HT-29 (cell line): ENCODE data around the gene MRPL21. TPM values are rescaled to one million over a fixed set of nuclear protein-coding genes. Genes with fewer than 3 reads are reported as not detected.
A peak's percentile ranks its signal among the peaks of the same experiment; 100 is the strongest.
"Not testable (repeated sequence)": the region's sequence is repeated elsewhere in the genome, so short reads cannot be mapped to it uniquely, and the experiment has no call there.

Experiments used
- DNase-seq: peaks from one replicate; pipeline ENCODE4 v3.0.0-alpha.2; 2015; ENCODE audit warnings: low spot score
- total RNA-seq: library from RNA; depleted of rRNA; stranded (reverse); fragments of >200 nt; shearing (Covaris generic); gene quantifications from 2 replicates; pipeline ENCODE4 v1.2.3, GENCODE V29; 2014

The MRPL21 gene
- total RNA-seq, 1 experiment from 2014 or later = 128 TPM

DNA sequence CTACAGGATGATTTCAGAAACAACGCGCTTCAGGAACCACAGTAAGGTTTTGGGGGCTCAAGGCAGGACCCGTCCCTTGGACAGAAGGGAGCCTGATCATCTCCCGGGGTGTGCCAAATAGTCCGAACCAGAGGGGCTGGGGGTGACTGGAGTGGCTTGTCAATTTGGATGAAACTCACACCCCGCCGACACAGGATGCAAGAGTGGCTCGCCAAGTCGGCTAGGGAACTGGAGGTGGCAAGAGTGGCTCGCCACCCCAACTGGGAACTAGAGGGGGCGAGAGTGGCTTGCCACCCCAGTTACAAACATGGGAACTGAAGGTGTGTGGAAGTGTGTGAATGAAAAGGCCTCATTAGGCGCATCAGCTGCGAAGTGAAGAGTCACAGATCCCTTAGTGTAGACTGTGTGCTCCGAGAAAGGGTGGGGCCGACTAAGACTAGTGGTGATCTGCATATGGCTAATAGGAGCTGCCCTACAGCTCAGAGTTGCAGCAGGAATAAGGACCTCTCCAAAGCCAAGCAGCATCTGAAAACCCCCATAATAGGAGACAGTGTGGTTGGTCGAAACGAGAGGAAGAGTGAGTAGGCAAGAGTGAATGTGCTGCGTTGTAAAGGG is 35.3 kb downstream of the MRPL21 start:
- DNase-seq = no peak

DNA sequence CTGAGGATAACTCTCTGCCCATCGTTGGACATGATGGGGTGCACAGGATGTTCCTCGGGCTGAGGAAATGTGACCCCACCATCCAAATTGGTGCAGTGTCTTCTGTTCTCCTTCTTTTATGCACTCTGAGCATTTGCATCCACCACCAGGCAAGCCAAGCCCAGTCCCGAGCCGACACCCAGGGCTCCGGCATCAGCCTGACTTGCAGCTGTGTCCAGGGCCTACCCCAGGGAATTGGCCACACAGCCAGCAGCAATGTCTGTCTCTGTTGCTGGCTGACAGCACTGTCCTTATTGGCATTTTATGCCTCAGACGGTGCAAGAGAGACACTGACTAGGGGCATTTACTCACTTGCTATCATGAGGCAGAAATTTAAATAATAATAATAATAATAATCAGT is 36.6 kb downstream of the MRPL21 start:
- DNase-seq = no peak

DNA sequence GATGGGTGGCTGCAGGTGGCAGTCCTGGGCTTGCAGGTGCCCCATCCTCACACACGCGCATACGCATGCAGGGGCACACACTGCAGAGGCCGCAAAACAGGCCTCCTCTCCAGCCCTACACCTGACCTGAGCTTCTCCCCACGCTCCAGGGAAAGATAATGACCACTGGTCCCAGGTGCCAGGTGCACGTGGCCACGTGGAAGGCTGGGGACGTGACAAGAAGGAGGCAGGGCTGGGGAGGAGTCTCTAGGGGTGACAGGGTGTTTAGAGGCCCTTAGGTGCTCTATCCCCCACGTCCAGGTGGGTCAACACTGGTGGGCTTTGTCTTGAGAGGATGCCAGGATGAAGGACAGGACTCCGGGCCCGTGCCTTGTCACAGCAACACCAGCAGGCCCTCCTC is 38.4 kb downstream of the MRPL21 start:
- DNase-seq = no peak

DNA sequence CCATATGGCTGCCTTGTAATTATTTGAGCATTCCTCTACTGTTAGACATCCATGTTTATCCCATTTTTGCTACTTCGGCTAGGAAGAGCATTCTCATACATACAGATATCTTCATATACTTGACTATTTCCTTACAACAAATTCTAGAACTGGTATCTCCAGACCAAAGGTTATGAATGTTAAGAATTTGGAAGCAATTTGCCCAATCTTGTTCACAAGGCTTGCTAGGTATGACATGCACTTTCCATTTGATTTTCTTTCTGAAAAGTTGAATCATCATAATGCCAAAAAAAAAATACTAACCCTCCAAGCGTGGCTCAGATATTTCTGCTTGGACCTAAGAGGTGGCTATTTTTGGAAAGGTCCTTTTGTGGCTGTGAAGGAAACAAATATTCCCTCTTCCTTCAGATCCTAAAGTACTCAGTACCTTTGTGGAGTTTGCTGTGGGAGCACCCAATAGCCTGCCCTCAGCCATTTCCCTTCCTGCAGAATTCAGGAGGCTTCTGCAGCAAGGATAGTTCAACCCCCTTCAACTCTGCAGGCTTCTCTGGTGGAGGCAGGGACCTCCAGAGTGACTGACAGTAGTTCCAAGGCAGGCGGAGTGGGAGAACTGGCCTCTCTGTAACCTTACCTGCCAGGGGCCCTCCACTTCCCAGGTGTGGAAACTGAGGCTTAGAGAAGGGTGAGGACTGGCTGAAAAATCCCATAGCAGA is 39.9 kb downstream of the MRPL21 start:
- no peak for DNase-seq

GRCh38 chr11:68862421-68862820 is 41.2 kb downstream of the MRPL21 start:
- DNase-seq = no peak

DNA sequence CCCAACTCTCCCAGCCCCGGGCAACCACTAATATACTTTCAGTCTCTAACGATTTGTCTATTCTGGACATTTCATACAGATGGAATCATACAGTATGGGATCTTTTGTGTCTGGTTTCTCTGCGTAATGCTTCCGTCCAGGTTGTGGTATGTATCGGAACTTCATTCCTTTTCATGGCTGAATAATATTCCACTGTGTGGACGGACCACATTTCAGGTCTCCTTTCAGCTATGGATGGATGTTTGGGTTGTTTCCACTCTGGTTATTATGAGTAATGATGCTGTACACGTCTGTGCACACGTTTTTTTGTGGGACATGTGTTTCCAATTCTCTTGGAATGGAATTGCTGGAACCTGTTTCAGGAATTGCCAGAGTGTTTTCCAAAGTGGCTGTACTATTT is 44.5 kb downstream of the MRPL21 start:
- DNase-seq = no peak

- DNase-seq = no peak
Observed at GRCh38 chr11:68857037-68857586, 46.5 kb downstream of the MRPL21 start.

GRCh38 chr11:68856425-68857030 is 47.1 kb downstream of the MRPL21 start:
- DNase-seq = not testable (repeated sequence)

DNA sequence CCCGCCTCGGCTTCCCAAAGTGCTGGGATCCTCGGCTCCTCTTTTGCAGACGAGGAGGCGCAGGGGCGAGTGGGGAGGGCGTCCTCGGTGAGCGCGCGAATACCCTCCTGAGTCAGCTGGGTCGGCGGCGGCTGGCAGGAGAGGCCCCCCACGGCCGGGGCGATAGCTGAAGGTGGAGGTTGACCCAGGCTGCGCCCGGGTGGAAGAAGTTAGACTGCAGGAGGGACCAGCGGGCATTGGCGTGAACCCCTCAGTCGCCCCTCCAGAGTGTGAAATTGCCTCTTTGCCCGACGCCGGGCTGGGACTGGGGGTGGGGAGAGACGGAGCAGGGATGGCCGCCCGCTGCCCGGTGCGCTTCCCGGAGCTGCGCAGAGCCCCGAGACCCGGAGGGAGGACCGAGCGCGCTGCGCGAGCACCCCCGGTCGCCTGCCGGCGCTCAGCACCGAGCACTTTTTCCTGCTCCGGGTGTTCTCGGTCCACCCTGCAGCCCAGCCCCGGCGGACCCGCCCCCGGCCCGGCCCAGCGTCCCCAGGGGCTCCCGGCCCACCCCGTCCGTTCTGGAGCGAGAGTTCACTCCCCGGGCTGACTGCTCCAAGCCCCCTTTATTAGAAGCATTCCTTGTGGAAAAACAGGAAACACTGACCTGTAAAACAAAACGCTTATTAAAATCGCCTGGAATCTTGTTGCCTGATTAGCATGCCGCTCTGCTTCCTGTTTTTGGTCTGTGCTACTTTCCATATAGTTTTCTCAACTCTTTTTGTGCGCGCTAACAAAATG is 48.2 kb downstream of the MRPL21 start:
- DNase-seq = no peak

DNA sequence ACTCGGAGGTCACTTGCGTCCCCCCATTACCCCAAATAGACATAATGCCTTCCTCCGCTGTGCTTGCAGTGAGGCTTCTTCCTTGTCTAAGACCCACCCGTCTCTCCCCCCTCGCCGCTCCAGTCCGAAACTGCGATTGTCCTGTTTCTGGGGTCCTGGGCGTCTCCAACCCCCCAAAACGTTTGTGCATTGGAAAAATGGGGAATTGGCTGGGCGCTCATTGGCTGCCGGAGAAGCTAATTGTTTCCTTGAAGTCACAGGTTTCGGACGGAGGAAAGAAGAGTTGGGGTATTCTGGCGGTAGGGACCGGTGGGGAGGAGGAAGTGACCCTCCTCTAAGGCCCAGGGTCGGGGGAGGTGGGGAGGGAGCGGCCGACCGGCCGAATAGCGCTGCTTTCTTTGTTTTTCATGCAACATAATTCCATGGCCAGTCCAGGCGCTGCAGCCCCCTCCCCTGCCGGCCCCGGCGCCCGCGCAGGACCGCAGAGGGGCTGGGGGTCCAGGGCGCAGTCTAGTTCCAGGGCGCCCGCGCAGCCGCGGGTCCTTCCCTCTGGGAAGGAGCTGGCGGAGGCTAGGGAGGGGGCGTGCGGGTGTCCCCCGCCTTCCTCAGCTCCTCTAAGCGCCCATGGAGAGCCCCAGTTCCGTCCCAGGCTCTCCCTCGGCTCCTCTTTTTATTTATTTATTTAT is 49.2 kb downstream of the MRPL21 start:
- DNase-seq = no peak

GRCh38 chr11:68852628-68853027 is 51.0 kb downstream of the MRPL21 start:
- DNase-seq = no peak

GRCh38 chr11:68848429-68848828 is 55.2 kb downstream of the MRPL21 start:
- DNase-seq = no peak

DNA sequence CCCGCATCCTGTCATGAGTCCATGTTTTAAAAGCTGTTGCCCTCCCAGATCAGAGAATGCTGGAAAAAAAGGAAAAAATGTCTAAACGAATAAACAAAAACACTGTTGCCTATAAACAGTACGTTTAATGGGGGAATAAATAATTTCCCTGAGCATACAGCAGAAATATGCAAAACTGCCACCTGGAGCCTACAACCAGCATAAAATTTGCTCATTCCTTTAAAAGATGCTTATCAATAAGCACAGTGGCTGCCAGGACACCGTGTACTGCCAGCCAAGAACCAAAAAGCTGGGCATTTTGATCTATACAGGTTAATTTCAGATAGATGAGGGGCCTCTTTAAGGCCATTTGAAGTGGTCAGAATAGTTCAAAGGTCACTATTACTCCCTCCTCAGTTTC is 56.2 kb downstream of the MRPL21 start:
- no peak for DNase-seq

DNA sequence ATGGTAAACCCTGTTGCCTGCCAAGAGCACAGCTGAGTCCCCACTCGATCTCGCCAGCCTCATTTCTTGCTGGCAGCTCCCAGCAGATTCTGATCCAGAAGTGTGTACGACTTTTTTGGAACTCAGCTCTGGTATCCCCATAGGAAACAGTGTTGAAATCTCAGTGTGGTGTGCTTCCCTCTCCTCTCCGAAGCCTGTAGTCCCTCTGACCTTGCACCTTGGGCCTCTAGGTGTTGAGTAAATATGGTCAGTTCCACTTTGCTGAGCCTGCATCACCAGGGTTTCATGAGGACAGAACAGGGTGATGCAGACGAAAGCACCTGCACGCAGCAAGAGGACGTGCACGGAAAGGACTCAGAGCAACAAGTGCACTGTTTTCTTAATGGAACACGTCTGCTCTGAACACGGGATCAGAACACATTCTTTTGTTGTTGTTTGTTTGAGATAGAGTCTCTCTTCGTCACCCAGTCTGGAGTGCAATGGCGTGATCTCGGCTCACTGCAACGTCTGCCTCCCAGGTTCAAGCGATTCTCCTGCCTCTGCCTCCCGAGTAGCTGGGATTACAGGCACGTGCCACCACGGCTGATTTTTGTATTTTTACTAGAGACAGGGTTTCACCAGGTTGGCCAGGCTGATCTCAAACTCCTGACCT is 58.2 kb downstream of the MRPL21 start:
- DNase-seq = no peak

DNA sequence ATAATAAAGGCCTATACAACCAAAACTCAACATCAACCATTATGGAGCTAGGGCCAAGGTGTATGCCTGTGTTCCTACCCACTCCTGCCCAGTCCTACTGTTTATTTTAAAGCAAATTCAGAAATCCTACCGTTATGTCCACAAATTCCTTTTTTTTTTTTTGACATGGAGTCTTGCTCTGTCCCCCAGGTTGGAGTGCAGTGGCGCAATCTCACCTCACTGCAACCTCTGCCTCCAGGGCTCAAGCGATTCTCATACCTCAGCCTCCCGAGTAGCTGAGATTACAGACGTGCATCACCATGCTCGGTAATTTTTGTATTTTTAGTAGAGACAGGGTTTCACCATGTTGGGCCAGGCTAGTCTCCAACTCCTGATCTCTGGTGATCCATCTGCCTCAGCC is 58.8 kb downstream of the MRPL21 start:
- no peak for DNase-seq

GRCh38 chr11:68844376-68844775 is 59.3 kb downstream of the MRPL21 start:
- no peak for DNase-seq

DNA sequence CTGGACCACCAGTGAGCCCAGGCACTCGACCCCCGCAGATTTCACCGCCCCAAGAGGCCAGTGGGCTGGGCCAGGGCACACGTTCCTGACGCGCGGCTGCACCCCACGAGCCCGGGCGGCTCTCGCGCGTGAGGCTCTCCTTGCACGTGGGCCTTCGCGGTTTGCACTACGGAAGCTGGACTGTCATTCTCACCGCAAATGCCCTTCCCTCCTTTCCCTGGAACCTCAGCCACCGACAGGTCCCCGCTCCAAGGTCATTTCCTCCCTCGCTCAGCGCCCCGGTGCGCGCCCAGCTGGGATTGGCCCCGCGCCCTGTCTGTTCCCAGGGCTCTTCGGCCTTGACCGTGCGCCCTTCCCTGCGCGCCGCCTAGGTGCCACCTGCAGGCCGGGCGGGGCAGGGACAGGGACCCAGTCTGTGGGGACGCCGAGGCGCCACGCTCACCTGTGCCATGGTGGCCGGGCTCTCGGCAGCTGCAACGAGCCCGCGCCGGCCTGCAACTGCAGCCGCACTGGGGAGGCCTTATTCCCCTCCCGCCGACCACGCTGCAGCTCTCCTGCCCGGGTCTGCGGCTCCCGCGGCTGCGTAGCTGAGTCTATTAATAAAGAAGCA is 59.8 kb downstream of the MRPL21 start:
- peak; percentile 91 for DNase-seq

- no peak for DNase-seq
Observed at GRCh38 chr11:68843052-68843561, 60.5 kb downstream of the MRPL21 start.

- no peak for DNase-seq
Observed at GRCh38 chr11:68842427-68843051, 61.1 kb downstream of the MRPL21 start.
